GM21528 (cell line): ENCODE results near the gene SPOCK1.
"Not testable (repeated sequence)": the region's sequence is repeated elsewhere in the genome, so short reads cannot be mapped to it uniquely, and the experiment has no call there.

Experiments used
- ATAC-seq: cut with Tn5 transposase; IDR thresholded peaks from one replicate; pipeline ENCODE4 v1.9.1; 2021; ENCODE audit warnings: mild to moderate bottlenecking, moderate library complexity; ENCODE audit not compliant: unreplicated experiment, low FRiP score

Gene SPOCK1

DNA sequence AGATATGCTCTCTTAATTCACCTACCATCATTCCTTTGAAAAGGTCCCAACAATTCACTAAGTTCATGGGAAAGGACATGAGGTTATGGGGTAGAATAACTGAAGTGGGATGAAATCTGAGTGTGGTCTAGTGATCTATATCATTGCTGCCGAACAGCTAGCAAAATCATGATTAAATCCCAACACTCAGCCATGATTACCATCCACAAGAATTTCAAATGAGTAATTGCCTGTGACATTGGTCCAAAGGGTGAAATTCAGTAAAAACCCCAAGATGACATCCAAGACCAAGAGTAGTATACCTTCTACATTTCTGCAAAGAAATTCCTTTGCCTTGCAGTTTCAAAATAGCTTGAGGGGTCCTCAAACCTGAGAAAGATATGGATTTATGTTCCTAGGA, 225.6 kb downstream of the SPOCK1 start:
- ATAC-seq: no peak

DNA sequence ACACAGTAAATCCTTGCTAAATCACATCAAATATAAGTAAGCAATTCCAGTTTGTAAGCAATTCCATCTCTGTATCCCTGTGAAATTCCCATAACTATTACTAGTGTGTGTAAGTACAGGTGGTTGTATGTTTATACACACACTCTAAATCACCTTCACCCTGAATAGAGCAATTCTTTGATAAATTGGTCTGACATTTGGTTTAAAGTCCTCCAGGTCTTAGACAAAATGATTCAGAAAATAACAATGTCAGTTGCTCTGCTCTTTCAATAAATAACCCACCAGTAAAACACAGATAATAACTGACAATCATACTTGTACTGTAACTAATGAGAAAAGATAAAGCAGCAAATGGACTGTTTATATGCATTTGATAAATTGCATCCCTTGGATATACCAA, 226.3 kb downstream of the SPOCK1 start:
- ATAC-seq: no peak

DNA sequence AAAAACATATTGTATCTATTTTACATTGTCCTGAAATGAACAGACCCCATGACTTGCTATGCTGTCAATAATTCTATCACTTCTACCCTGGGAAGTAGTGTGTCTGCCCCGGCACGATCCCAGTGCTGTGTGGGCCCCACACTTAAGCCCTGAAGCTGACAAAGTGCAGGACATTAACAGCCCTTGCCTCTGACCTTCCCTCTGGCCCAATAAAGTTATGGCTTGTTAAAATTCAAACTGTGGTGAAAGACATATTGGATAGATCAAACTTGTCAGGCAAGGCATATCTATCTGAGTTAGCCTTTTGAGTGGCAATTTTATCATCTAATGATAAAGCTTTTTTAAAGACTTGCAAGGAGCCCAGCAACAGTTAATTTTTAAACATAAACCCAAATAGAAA, 229.2 kb downstream of the SPOCK1 start:
- ATAC-seq: no peak

DNA sequence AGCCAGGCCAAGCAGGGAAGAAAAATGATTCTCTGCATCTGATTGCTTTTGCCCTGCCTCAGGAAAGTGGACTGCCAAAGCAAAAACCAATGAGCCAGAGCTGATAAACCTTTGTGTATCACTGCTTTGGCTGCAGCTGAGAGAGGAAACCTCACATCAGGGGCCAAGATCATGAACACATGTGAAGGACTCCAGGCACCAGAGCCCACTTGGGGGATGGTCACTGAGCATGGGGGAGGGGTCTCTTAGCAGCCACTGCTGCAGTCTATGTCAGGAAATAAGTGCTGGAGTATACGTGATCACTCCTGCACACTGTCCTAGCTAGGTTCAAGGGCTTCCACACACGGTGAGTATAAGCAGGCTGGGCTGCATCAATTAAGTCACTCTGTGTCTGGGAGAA, 229.9 kb downstream of the SPOCK1 start:
- no peak for ATAC-seq

DNA sequence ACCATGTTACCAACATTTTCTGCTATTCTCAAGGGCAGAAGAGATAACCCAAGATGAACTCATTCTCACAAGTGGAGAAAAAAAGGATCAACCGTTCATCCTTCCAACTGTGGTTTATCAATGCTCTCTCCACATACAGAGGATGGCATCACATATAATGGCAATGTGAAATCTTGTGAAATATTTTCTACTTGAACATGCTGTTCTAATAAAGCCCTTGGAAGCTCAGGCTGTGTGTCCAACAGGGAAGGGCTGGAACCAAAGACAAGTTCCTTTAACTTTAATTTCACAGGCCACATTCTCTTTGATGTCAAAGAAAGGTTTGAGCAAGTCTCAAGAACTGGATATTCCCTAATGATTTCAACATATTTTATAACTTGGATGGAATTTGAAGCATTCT, 230.5 kb downstream of the SPOCK1 start:
- no peak for ATAC-seq

DNA sequence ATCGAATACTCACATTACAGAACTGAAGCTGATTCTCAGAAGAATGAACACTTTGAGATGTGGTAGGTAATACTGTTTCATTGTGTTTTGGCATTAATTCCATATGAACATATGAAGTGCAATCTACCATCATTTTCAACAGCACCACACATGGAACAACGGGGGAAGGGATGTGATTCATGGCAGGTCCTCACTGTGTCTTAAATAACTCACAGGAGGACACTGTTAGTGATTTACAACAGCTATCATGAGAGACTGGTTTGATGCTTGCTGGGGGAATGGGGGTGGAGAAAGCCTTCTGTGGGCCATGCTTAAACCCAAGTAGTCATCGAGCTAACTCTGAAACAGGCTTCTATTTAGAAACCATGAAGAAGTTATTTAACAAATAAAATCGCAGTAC, 232.9 kb downstream of the SPOCK1 start:
- ATAC-seq: no peak

DNA sequence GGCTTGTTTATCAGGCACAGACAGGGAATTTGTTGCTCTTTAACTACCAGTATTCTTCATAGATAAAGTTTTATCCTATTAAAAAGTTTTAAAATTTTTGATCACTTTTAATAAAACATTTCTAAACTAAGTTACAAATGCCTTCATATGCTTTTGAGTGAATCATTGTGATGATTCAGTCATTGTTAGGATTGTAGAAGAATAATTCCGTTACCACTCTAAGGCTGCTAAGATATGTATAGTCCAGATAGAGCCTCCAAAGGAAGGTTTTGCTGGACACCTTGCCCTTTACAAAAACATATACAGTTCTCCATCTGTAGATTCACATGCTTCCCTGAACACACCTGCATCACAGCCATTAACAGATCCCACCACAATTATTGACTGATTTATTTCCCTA, 233.7 kb downstream of the SPOCK1 start:
- ATAC-seq: no peak

DNA sequence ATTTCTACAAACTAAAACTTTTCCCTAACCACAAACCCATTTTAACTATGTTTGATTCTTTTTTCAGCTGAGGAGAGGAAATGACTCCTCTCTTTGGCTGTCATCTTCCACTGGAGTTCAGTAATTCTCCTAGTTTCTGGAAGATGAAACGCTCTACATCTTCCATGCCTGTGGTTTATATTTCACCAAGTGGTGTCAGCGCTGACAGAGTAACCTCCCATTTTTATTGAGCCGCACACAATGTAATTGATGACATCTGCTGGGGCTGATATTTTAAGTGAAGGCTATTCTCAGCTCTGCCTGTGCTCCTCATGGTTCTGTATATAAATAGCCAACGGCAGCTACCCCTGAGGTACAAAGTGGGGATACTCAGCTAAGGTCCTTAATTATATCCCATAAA, 234.6 kb downstream of the SPOCK1 start:
- no peak for ATAC-seq

DNA sequence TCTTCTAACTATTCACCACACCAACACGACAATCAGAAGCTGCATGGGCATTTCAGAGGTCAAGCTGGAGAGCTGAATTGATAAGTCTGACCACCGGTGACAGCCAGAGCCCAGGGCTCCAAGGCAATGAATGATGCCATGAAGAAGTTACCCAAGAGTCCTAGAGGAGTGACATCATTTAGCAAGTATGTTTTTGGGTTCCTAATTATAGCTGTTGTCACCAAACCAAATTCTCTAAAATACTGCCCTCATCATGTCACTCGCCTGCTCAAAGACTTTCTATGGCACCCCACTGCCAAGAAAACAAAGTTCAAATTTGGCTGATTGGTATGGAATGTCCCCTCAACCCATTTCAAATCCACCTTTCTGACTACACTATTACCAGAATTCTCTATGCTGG, 235.1 kb downstream of the SPOCK1 start:
- no peak for ATAC-seq

DNA sequence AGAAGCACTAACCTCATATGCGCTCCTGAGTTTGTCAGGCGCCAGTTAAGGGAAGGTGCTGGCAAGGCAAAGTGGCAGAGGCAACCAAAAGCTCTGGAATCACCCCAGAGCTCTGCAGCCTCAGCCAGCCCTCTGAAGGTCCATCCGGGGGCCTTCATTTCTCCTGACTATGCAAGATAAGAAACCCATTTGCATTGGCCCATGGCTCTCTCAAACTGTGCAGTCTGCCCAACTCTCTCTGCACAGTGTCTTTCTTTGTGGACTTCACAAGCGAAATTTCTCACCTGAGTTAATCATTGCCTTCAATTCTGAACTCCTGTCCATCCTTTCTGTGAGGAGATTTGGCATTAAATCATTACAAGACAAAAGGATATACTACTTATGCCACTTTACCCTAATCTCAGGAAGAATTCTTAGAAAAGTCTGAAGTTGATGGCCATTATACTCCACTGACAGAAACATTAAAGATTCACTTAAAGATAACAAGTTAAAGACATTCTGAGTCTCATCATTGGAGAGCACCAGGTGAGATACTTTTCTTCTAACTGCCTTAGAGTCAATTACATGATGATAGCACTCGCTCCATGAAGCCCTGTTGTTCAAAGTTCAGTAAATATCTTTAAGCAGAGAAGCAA, 235.6 kb downstream of the SPOCK1 start:
- ATAC-seq: no peak

DNA sequence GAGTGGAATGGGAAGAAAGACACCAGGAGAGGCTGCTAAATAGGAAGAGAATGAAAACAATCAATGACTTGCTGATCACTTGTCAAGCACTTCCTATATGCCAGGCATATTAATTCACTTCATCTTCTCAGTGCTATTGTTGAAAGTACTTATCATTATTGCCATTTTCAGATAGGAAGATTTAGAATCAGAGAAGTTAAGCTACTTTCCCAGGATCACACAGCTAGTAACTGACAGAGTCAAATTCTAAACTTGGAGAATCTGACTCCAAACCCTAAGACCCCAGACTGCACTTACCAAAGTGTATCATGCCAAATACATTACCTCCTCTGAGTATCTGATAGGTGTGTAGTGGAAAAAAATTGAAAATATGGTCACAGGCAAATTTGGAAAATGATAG, 236.3 kb downstream of the SPOCK1 start:
- no peak for ATAC-seq

DNA sequence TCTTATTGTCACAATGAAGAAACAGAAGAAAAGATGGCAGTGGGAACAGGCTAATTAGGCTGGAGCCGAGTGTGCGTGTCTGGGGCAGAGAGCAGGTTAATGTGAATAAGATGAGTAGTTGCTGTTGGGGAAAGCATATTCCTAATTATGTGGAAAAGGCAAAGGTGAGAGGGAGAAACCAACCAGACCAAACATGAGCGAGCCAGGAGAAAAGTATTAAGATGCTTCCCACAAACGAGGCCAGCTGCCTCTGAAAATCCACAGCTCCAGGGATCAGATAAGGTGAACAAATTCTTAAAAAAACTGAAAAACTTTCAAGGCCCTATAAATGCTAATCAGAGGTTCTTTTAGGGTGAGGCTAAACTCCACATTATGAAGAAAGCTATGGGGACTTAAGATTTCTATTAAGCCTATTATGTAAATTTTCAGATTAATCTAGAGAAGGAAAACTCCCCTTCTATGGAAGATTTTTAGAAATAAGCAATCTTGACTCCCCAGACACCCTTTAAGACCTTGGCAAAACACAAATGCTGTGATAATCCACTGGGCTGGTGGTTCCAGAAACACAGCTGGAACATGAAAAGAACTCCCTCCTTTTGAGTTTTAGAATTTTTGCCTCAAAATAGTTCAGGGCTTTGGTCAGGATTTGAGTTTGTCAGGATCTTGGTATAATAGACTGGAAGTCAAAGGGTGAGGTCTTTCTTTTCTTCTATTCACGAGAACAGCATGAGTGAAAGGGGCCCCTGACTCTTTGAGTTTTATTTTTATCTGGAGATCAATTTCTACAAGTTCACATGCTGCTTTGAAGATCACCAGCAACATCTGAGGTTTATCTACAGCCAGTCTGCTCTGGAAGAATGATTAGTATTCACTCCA, 238.1 kb downstream of the SPOCK1 start:
- ATAC-seq: no peak

DNA sequence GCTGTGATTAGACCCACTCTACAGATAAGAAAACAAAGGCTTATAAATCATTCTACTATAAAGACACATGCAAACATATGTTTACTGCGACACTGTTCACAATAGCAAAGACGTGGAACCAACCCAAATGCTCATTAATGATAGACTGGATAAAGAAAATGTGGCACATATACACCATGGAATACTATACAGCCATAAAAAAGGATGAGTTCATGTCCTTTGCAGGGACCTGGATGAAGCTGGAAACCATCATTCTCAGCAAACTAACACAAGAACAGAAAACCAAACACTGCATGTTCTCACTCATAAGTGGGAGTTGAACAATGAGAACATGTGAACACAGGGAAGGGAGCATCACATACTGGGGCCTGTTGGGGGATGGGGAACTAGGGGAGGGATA, 240.0 kb downstream of the SPOCK1 start:
- ATAC-seq: not testable (repeated sequence)

DNA sequence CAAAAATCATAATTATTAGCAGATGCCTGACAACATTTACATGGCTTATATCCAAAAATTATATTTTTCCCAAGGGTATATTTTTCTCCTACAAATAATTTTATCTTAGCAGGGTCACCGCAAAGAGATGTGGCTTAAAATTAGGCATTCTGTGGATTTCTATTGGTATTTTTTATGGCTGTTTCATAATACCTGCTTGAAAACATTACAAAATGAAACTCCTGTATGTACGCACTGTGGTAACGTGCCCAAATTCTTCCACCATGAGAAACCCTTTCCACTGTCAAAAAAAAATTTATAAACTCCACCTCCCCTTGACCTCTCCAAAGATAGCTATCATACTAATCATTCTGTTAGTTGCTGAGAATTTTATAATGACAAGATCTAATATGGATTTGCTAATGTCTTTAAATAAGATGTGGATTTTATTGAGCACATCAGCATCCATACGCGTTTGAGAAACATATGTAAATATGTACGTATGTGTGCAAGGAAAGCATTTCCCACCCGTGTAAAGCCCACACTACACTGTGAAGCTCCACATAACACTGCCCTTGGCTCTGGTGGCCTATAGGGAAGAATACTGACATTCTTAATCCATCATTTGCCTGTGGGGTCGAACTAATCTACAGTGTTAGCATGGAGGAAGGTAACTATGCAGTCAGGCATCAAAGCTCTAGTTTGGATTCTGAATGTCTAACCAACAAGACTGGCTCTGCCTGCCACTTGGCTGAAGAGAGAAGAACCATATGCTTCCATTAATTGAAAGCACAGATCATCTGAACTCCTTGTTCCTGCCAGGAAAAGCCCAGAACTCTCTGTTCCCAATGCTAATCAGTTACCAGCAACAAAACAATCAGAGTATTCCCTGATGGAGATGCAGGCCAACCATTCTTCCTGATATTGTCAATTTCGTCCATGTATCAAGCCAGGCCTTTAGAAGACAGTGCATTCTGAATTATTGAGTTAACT, 244.7 kb downstream of the SPOCK1 start:
- ATAC-seq: no peak

DNA sequence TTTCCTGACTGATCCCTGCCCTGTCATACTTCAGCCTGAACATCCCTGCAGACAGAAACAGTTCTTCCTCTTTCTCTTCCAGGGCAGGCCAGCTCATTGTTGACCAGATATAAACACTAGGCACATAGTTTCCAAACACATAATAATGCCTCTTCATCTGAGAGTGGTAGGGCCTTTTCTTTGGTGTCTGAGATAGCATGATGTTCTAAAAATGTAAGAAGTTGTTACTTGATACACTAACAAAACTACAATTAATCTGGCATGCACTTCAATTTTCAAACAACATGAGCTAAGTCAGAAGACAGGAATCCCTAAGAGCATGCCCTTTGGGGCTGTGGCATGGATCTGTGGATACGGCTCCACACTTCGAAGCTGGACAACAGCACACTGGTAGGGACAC, 246.6 kb downstream of the SPOCK1 start:
- no peak for ATAC-seq

DNA sequence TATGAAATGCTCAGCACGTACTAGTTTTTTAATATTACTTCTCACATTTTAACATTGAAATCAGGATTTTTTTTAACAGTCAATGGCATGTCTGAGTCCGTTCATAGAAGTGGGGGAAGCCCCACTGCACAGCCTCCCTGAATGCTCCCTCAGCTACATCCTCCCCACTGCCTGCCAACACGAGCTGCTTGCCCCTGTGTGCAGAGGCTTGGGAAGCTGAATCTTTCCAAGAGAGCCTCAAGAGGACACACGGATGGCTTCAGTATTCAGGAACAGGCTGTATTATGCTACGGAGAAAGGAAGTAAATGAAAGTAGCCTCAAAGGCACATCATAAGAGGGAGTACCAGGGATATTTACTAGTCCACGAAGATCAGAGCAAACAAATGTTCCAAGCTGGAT, 248.7 kb downstream of the SPOCK1 start:
- ATAC-seq: no peak

DNA sequence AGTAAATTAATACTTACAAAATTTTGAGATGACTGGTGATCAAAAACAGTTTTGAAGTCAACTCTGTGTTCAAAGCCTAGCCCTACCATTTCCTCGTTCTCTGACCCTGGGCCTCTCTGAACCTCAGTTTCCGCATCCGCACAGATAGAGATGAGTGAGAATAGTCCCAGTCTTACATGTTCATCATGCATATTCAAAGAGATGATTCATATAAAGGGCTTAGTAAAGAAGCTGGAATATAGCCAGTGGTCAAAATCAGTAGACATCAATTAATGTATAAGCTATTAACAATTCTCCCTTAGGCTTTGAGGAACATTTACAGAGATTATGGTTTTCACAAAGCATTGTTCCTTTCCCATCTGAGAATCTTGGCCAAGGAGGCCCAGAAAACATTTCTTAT, 250.6 kb downstream of the SPOCK1 start:
- ATAC-seq: no peak

DNA sequence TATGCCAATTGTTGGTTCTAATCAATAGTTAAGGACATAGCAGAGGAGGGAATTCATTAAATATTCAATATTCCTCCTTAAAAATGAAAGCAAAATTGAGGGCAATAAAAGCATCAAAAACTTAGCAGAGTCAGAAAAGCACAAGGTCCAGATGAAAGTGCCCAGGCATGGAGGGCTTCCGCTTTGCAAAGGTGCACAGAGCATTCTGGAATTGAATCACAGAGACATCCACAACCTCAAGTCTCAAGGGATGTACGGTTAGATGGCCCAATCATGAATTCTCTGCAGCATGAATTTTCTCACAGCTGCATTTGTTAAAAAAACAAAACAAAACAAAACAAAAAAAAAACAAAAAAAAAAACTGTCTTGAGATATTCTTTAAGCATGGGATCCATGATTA, 253.7 kb downstream of the SPOCK1 start:
- no peak for ATAC-seq

DNA sequence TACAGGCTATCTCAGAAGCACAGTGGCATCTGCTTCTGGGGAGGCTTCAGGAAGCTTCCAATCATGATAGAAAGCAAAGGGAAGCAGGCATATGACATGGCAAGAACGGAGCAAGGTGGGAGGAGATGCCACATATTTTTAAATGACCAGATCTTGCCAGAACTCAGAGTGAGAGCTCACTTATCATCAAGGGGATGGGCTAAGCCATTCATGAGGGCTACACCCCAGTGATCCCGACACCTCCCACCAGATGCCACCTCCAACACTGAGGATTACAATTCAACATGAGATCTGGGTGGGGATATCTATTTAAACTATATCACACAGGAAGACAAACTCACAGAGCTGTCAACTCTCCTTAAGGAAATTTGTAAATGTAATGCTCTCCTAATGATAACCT, 258.8 kb downstream of the SPOCK1 start:
- no peak for ATAC-seq

DNA sequence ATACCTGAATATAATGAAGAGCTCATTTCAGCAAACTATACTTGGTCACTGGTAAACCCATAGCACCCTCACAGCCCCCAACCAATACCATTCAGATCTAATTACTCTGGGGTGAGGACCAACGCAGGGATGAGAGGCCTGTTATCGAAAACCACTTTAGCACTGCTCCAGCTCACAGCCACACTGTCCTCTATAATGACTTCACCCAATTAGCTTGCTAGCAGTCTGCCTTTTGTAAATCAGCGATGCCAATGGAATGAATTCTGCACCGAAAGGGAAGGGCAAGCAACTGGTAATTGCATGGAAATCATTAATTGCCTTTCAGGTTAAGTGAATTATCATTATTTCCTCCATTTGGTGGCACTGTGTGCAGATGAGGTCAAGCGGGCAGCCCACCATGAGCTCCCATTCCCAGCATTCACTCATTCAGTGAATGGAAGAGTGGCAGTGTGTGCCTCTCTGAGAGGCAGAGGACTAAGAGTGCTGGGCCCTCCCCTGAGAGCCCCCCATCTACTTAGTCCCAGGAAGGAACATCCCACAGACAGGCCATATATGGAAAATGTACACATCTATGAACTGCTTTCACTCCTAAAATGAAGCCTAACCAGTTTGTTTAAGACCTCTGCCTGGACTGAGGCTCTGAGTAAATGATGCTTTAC, 262.1 kb downstream of the SPOCK1 start:
- no peak for ATAC-seq

DNA sequence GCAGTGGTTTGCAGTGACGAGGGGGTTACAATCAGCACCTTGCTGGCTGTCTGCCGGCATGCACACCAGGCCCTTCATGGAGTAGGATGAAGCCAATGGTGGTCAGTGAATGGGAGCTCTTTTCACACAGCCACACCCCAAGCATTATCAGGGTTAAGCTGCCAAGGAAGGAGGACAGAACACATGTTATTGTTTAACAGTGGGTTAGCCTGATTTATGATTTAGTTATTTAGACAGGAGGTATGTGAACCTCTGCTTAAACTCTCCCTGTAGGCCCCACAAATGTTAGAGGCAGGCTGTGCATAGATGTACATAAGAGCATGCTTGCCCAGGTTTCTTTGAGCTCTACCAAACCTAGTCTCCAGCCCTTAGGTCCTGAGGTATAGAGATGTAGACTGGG, 262.9 kb downstream of the SPOCK1 start:
- no peak for ATAC-seq
